NCI-H226 (cell line): Measurements from ENCODE around the gene SPRR5.

Experiments
- DNase-seq: peaks from one replicate; pipeline ENCODE4 v3.0.0-alpha.2; 2015

Gene SPRR5

GRCh38 chr1:152986578-152986977 lies 39.6 kb downstream of the SPRR5 start:
- no peak for DNase-seq

- DNase-seq: no peak
Measured at GRCh38 chr1:152993186-152993585, 46.2 kb downstream of the SPRR5 start.

GRCh38 chr1:152995842-152996241 lies 48.8 kb downstream of the SPRR5 start:
- no peak for DNase-seq

- no peak for DNase-seq
Measured at GRCh38 chr1:152996633-152997400, 49.8 kb downstream of the SPRR5 start.

GRCh38 chr1:152997901-152998300 lies 50.9 kb downstream of the SPRR5 start:
- DNase-seq: no peak

GRCh38 chr1:152998476-152998875 lies 51.5 kb downstream of the SPRR5 start:
- no peak for DNase-seq
